ENCODE data around the gene PSMG4. TPM values are rescaled to one million over a fixed set of nuclear protein-coding genes. Genes with fewer than 3 reads are reported as not detected.
A peak's percentile ranks its signal among the peaks of the same experiment; 100 is the strongest.

Gene PSMG4
- total and polyA plus RNA-seq, 10 of the 15 experiments (the other 5 are each of a cell fraction or from before 2014, with no cell fraction given) = 7.1 to 62.6 (median 29.8) TPM

- 32% methylated on average over 23 of the region's 23 CpGs for WGBS (ENCODE audit: insufficient coverage, insufficient replicate concordance, low lambda C conversion rate, missing lambda C conversion rate)
- no peak for TF ChIP-seq GATAD2B (conservative IDR thresholded peaks at IDR 0.05; ENCODE audit: low read depth)
- no peak for TF ChIP-seq ZSCAN29 (IDR thresholded peaks at IDR 0.05)
- TF ChIP-seq, protein P1, sequence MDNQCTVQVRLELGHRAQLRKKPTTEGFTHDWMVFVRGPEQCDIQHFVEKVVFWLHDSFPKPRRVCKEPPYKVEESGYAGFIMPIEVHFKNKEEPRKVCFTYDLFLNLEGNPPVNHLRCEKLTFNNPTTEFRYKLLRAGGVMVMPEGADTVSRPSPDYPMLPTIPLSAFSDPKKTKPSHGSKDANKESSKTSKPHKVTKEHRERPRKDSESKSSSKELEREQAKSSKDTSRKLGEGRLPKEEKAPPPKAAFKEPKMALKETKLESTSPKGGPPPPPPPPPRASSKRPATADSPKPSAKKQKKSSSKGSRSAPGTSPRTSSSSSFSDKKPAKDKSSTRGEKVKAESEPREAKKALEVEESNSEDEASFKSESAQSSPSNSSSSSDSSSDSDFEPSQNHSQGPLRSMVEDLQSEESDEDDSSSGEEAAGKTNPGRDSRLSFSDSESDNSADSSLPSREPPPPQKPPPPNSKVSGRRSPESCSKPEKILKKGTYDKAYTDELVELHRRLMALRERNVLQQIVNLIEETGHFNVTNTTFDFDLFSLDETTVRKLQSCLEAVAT (IDR thresholded peaks at IDR 0.05) = no peak
- no peak for TF ChIP-seq FOXM1 (IDR thresholded peaks at IDR 0.05; ENCODE audit: low read depth, low read length)
- TF ChIP-seq, protein P2, sequence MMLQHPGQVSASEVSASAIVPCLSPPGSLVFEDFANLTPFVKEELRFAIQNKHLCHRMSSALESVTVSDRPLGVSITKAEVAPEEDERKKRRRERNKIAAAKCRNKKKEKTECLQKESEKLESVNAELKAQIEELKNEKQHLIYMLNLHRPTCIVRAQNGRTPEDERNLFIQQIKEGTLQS (IDR thresholded peaks at IDR 0.05; ENCODE audit: borderline replicate concordance, extremely low read depth, low read depth, low read length) = no peak
- TF ChIP-seq NFYA (IDR thresholded peaks at IDR 0.05; ENCODE audit: borderline replicate concordance, low read depth, low read length) = no peak
- no peak for TF ChIP-seq ZBED1 (IDR thresholded peaks at IDR 0.05; ENCODE audit: borderline replicate concordance)
- TF ChIP-seq, protein P3, sequence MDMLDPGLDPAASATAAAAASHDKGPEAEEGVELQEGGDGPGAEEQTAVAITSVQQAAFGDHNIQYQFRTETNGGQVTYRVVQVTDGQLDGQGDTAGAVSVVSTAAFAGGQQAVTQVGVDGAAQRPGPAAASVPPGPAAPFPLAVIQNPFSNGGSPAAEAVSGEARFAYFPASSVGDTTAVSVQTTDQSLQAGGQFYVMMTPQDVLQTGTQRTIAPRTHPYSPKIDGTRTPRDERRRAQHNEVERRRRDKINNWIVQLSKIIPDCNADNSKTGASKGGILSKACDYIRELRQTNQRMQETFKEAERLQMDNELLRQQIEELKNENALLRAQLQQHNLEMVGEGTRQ (IDR thresholded peaks at IDR 0.05; ENCODE audit: borderline replicate concordance, low read depth, low read length) = no peak
- no peak for TF ChIP-seq TCF12 (IDR thresholded peaks at IDR 0.05; ENCODE audit: low read depth, low read length)
- no peak for TF ChIP-seq ESRRA (IDR thresholded peaks at IDR 0.05; ENCODE audit: low read length)
- no peak for TF ChIP-seq IRF5 (IDR thresholded peaks at IDR 0.05; ENCODE audit: borderline replicate concordance)
- TF ChIP-seq STAT3 (IDR thresholded peaks at IDR 0.05; ENCODE audit: low read depth, low read length) = no peak
- no peak for TF ChIP-seq ETV6 (conservative IDR thresholded peaks at IDR 0.05 in 1 of 2, IDR thresholded peaks at IDR 0.05 in 1 of 2; ENCODE audit: borderline replicate concordance in 1 of 2, low read depth in 1 of 2)
- TF ChIP-seq RCOR1 (conservative IDR thresholded peaks at IDR 0.05; ENCODE audit: low read depth, low read length) = no peak
- TF ChIP-seq, protein P4, sequence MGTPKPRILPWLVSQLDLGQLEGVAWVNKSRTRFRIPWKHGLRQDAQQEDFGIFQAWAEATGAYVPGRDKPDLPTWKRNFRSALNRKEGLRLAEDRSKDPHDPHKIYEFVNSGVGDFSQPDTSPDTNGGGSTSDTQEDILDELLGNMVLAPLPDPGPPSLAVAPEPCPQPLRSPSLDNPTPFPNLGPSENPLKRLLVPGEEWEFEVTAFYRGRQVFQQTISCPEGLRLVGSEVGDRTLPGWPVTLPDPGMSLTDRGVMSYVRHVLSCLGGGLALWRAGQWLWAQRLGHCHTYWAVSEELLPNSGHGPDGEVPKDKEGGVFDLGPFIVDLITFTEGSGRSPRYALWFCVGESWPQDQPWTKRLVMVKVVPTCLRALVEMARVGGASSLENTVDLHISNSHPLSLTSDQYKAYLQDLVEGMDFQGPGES (IDR thresholded peaks at IDR 0.05) = no peak
- no peak for TF ChIP-seq ATF7 (IDR thresholded peaks at IDR 0.05; ENCODE audit: low read depth)
- TF ChIP-seq ZNF207 (IDR thresholded peaks at IDR 0.05; ENCODE audit: borderline replicate concordance) = no peak
- no peak for TF ChIP-seq KAT2A (conservative IDR thresholded peaks at IDR 0.05; ENCODE audit: control insufficient read depth, low read depth, low read length)
- Histone ChIP-seq H3K4me3 (0 out of 2 replicates have a peak overlapping the region, but pooled peaks have one; percentile 47), H3K79me2 (ENCODE audit: control insufficient read depth, insufficient read depth, low read length) (no peaks in the 10 kb centered on the region), H3K36me3 (ENCODE audit: control insufficient read depth in 2 of 2, insufficient read depth in 2 of 2, low read length in 1 of 2) (no peaks in the 10 kb centered on the region), H3K4me2 (ENCODE audit: control insufficient read depth, insufficient read depth) (peak overlapping the region; percentile 79), H4K20me1 (ENCODE audit: control insufficient read depth, insufficient read depth) (no peaks in the 10 kb centered on the region), H3K27ac (ENCODE audit: control insufficient read depth, insufficient read depth) (no peak overlapping the region), H2AFZ (ENCODE audit: control insufficient read depth, low read depth, low read length) (no peak overlapping the region; the same call in 1 of the 2 replicates), H3K9ac (ENCODE audit: control insufficient read depth, insufficient read depth, low read length) (no peak overlapping the region), H3K27me3 (replicated peaks in 1 of 2; ENCODE audit: control insufficient read depth in 2 of 2, insufficient read depth in 2 of 2, low read length in 1 of 2) (peaks cover 23 to 27% of the 10 kb centered on the region in 2 experiments), H3K9me3 (replicated peaks; ENCODE audit: control insufficient read depth, insufficient read depth, low read length) (no peaks in the 10 kb centered on the region), H3K4me1 (ENCODE audit: control insufficient read depth, insufficient read depth, low read length) (peaks cover 50% of the 10 kb centered on the region)
- POLR2A ChIA-PET = no interaction called here
- SMC1A ChIA-PET (ENCODE audit: uncharacterized antibody, unreplicated experiment) = no interaction called here
- no peak for DNase-seq (ENCODE audit: low read depth, low spot score)
- FAIRE-seq = no peak
- no TSS peak for BruUV-seq (replicated peaks)
- CTCF ChIA-PET = interaction anchor here (1.5 kb wide), 1 partner anchor 19 kb away, joined by 3 read pairs; no protein-coding TSS in a partner anchor
- in situ Hi-C loops (cut with MboI) = no loop called here
- intact Hi-C loops (cut with micrococcal nuclease; ENCODE audit: unreplicated experiment) = no loop called here
- ATAC-seq = no peak
- RAD21 ChIA-PET (ENCODE audit: unreplicated experiment) = interaction anchor here (0.9 kb wide), 1 partner anchor 19 kb away, joined by 4 read pairs; no protein-coding TSS in a partner anchor
Measured at GRCh38 chr6:3232017-3232945, 26.5 kb upstream of the PSMG4 start.

Data from GM12878 (cell line).